NCI-H526 (cell line): ENCODE data around the gene RHBDD1.
"Not testable (repeated sequence)": the region's sequence is repeated elsewhere in the genome, so short reads cannot be mapped to it uniquely, and the experiment has no call there.

Experiments used
- DNase-seq, 2 experiments: peaks; one replicate each; lab custom pipeline; 2025; lab: John Stamatoyannopoulos, UW

RHBDD1 gene

GRCh38 chr2:226799976-226800940, 35.6 kb upstream of the RHBDD1 start:
- peak in 1 of 2 experiments; percentile 45 for DNase-seq

GRCh38 chr2:226800941-226801784, 34.7 kb upstream of the RHBDD1 start:
- peak; percentile 65 to 91 for DNase-seq

GRCh38 chr2:226802573-226802972, 33.3 kb upstream of the RHBDD1 start:
- DNase-seq: peak; percentile 59 to 79

DNA sequence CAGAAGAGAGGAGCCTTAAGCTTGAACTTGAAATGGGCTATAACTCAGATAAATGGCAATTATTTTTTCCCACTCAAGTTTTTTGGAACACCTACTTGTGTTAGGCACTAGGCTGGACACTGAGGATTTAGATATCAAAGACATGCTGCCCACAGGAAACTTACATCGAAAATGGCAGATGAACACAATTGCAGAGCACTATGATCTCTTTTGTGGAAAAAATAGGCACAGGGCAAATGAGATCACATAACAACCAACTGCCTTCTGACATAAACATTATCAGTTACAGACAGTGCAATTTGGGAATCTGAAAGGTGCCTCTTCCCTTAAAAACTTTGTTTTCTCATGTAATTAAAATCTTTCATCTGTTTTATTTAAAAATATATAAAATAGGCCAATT, 32.4 kb upstream of the RHBDD1 start:
- no peak for DNase-seq

DNA sequence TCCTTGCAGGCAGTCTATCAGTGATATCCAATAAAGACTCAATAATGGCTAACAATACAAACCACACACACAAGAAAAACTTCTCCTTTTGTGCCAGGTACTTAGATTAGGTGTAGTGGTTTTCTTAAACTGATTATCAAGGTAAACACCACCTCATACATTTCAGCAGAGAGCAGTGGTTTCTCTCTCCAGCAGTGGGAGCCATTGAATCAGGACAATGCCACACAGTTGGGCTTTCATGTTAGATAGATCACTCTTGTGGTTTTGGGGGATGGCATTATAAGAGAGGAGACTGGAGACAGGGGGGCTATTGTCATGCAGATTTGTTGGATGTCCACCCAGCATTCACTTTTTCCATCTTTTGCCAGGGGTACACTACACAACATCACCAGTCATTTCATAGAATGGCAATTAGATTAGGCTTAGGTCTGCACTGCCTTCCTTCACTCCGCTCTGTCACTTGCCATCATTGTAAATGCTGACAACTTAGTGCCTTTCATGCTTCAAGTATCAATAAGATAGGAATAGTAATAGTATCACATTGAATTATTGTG, 22.6 kb upstream of the RHBDD1 start:
- peak in 1 of 2 experiments; percentile 33 for DNase-seq

GRCh38 chr2:226818930-226819329, 16.9 kb upstream of the RHBDD1 start:
- DNase-seq: no peak

DNA sequence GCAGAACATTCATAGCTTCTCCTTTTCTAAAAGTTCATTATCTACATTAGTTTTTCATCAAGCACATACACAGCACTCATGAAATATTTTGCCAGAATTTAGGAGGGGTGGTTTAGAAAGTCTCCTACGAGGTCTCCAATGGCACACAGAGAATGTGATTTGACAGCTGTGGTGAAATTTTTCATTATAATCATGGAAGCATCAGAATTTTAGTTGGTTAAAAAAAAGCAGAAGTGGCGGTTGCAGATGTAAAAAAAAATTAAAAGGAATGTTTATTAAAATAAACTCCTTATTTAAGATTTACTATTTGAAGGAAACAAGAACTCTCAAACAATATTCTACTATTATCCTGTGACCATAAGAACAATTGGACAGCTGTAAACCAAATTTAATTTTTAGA, 10.8 kb upstream of the RHBDD1 start:
- no peak for DNase-seq

GRCh38 chr2:226828191-226828590, 7.7 kb upstream of the RHBDD1 start:
- peak; percentile 26 to 40 for DNase-seq

DNA sequence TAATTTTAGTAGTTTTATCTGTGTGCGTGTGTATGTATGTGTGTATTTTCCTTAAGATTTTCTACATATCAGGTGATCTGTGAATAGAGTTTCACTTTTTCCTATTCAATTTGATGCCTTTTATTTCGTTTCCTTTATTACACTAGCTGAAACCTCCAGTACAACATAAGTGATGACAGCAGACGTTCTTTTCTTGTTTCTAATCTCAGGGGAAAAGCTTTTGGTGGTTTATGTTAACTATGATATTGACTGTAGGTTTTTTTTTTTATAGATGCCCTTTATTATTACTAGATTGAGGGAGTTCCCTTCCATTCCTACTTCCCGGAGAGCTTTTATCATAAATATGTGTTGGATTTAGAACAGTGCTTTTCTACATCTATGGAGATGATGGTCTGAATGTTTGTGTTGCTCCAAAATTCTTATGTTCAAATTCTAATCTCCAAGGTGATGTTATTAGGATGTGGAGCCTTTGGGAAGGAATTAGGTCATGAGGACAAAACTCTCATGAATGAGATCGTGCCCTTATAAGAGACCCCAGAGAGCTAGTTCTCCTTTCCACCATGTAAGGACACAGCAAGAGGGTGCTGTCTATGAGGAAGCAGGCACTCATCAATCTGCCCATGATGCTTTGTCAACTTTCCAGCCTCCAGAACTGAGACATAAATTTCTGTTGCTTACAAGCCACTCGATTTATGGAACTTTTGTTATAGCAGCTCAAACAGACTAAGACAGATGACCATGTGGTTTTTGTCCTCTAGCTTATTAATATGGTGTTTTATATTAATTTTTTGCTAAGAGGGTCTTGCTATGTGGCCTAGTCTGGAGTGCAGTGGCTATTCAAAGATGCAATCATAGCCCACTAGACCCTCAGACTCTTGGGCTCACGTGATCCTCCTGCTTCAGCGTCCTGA, 5.9 kb upstream of the RHBDD1 start:
- DNase-seq: no peak

DNA sequence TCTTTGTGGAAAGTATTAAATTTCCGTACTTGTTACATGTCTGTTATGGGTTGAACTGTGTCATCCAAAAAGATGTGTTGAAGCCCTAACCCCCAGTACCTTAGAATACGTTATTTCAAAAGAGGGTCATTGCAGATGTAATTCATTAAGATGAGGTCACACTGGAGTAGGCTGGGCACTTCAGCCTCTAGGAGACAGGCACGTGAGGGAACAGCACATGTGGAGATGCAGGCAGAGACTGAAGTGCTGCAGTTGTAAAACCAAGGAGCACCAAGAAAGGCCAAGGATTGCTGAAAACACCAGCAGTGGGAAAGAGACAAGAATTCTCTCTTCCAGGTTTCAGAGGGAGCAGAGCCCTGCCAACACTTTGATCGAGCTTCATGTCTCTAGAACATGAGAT, 4.6 kb upstream of the RHBDD1 start:
- DNase-seq: no peak

GRCh38 chr2:226832061-226832460, 3.8 kb upstream of the RHBDD1 start:
- DNase-seq: no peak

DNA sequence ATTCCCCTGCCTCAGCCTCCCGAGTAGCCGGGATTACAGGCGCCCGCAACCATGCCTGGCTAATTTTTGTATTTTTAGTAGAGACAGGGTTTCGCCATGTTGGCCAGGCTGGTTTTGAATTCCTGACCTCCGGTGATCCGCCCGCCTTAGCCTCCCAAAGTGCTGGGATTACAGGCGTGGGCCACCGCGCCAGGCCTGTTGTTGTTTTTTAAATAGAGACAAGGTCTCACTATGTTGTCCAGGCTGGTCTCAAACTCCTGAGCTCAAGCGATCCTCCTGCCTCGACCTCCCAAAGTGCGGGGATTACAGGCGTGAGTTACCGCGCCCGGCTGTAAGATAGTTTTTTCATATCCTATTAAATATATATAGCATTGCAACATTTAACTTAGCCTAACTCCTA, 974 bp upstream of the RHBDD1 start:
- DNase-seq: not testable (repeated sequence)

DNA sequence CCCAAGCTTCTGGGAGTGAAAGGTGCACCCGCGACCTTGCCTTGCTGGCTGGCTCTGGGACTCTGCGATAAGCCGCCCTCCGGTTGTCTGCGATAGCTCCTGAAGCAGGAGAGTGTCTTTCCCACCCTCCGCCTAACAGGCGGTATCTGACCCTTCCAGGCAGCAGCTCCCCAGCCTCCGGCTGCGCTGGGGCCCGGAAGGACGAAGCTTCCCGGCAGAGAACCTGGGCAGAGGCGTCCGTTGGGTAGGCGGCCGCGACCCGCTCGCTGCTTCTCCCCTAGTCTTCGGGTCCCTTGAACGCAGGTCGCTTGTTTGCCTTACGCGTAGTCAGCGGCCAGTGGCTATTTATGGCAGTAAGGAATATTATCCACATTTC, 446 bp upstream of the RHBDD1 start:
- DNase-seq: peak; percentile 42 to 49

DNA sequence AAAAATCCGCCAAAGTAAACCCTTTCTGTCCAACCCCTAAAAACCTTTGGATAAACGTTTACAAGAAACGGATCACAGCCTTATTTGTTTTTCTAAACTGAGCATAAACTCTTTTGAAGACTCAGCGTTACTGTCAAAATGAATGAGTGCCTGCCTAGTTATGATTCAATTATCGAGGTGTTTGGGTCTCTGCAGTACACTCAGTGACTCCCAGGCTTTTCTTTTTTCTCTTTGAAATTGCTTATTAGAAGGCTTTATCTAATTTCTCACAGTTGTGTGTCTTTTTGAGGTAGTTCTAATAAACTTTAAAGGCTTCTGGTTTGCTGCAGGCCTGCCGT, 663 bp downstream of the RHBDD1 start:
- peak in 1 of 2 experiments; percentile 42 for DNase-seq

DNA sequence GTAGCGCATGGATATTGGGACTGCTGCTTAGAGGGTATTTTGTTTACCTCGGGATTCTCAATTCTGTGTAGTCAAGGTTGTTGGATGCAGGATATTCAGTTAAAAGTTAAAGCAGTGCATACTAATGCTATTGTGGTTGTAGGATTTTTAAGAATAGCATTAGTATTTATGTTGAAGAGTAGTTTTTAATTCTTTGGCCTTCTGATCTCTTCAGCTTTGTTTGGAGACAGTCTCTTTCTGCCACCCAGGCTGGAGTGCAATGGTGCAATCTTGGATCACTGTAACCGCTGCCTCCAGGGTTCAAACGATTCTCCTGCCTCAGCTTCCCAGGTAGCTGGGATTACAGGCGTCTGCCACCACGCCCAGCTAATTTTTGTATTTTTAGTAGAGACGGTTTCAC, 1.5 kb downstream of the RHBDD1 start:
- no peak for DNase-seq

DNA sequence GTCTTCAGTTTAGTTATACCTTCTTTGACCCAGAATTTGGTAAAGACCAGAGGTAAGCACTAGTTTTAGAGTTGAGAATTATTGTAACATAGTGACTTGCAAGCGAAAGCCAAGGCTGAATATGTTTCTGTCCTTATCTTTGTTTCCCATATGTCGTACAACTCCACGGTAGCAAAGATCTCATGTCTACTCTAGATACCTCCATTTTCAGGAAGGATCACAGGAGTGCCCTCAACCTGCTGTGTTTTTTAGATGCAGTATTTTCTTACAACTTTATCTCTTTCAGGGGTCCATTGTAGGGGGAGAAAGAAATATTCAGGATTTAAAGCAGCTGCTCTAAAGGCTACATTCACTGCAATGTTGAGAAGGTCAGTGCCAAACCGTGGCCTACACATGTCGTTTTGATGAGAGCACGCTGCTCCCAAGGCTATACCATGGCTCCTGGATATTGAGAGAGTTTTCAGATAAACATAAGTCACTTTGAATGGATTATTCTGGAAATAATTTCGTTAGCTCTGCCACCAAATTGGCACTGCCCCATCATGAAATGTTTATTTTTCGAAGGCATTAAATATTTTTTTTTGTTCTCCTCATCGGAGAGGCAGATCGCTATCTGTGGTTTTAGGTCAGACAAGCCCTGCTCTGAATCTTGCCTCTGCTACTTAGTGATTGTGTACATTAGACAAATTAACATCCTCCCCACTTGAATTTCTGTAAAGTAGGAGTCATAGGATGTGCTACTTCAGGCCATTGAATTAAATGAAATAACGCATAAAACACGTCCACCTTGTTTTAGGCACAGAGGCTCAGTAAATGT, 2.1 kb downstream of the RHBDD1 start:
- DNase-seq: no peak

DNA sequence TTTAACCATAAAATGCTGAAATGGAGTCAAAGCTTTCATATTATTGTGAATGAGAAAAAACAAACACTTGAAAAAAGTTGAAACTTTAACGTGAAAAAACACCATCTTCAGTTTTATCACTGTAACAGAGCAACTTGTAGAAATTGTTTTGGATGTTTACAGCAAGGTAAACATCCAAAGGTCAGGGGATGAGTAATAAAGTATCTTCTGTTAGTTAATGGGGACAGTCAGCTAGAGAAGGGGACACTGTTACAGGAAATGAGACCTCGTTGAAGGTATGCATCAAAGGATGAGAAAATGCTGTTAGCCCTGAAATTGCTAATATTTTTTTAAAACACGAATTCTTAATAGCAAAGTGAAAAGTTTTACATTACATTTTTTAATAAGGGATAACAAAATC, 2.9 kb downstream of the RHBDD1 start:
- DNase-seq: no peak

- no peak for DNase-seq
Observed at GRCh38 chr2:226839161-226839560, 3.3 kb downstream of the RHBDD1 start.

- DNase-seq: no peak
Observed at GRCh38 chr2:226839951-226840350, 4.1 kb downstream of the RHBDD1 start.

GRCh38 chr2:226843001-226843400, 7.1 kb downstream of the RHBDD1 start:
- not testable (repeated sequence) for DNase-seq
